ENCODE measurements around the gene DUSP8.

DNA sequence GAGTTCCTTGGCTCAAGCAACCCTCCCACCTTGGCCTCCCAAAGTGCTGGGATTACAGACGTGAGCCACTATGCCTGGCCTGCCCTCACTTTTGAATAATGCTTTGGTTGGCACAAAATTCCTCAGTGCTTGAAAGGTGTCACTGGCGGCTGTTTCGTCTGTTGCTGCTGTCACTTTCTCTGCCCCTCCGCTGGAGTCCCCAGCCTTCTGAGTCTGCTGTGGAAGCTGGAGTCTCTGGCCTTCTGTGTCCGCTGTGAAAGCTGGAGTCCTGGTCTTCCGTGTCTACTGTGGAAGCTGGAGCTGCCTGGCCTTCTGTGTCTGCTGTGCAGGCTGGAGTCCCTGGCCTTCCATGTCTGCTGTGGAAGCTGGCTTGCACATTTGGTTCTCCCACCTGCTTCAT is 17.9 kb upstream of the DUSP8 start:
- TF ChIP-seq, protein P1, sequence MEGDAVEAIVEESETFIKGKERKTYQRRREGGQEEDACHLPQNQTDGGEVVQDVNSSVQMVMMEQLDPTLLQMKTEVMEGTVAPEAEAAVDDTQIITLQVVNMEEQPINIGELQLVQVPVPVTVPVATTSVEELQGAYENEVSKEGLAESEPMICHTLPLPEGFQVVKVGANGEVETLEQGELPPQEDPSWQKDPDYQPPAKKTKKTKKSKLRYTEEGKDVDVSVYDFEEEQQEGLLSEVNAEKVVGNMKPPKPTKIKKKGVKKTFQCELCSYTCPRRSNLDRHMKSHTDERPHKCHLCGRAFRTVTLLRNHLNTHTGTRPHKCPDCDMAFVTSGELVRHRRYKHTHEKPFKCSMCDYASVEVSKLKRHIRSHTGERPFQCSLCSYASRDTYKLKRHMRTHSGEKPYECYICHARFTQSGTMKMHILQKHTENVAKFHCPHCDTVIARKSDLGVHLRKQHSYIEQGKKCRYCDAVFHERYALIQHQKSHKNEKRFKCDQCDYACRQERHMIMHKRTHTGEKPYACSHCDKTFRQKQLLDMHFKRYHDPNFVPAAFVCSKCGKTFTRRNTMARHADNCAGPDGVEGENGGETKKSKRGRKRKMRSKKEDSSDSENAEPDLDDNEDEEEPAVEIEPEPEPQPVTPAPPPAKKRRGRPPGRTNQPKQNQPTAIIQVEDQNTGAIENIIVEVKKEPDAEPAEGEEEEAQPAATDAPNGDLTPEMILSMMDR (IDR thresholded peaks at IDR 0.05; ENCODE audit: poor library complexity, severe bottlenecking), result no peak
- TF ChIP-seq POLR2AphosphoS5 (IDR thresholded peaks at IDR 0.05) (no peak), TAF1 (IDR thresholded peaks at IDR 0.05; ENCODE audit: low read depth) (no peak), MXI1 (conservative IDR thresholded peaks at IDR 0.05; ENCODE audit: poor library complexity, severe bottlenecking) (no peak), EZH2 (IDR thresholded peaks at IDR 0.05; ENCODE audit: borderline replicate concordance, insufficient read depth, low read length, poor library complexity, severe bottlenecking) (no peak), RAD21 (conservative IDR thresholded peaks at IDR 0.05) (no peak), EP300 (conservative IDR thresholded peaks at IDR 0.05; ENCODE audit: poor library complexity, severe bottlenecking) (no peak)
